Urinary bladder (tissue), 4 donors: ENCODE measurements around the gene RAD23B. TPM values are rescaled to one million over a fixed set of nuclear protein-coding genes. Genes with fewer than 3 reads are reported as not detected.
A peak's percentile ranks its signal among the peaks of the same experiment; 100 is the strongest.

Experiments
- DNase-seq: peaks from one replicate; pipeline ENCODE4 v3.0.0-alpha.2; 2015; ENCODE audit errors: extremely low spot score
- H3K27ac ChIP-seq: one replicate; pipeline ENCODE4 v1.5.1; 2013; ENCODE audit warnings: low read depth, mild to moderate bottlenecking, moderate library complexity
- H3K36me3 ChIP-seq: one replicate; pipeline ENCODE4 v1.6.1; 2013; ENCODE audit warnings: mild to moderate bottlenecking, moderate library complexity; ENCODE audit not compliant: insufficient read depth
- H3K4me1 ChIP-seq: one replicate; pipeline ENCODE4 v1.6.1; 2013; ENCODE audit warnings: mild to moderate bottlenecking, moderate library complexity; ENCODE audit not compliant: insufficient read depth
- H3K4me3 ChIP-seq: one replicate; pipeline ENCODE4 v1.5.1; 2013; ENCODE audit warnings: low read depth, low read length
- WGBS: extraction: QIAGEN DNeasy Blood & Tissue Kit; methylation state at CpG from one replicate; pipeline ENCODE4 v1.1.7; 2013; 5-methylcytosine and 5-hydroxymethylcytosine counted together
- polyA plus RNA-seq: library from polyadenylated mRNA; stranded (reverse); fragments of 200-250 nt; gene quantifications from one replicate; pipeline ENCODE4 v1.2.3, GENCODE V29; 2013
- total RNA-seq: library from RNA; depleted of rRNA; stranded (reverse); fragments of >200 nt; gene quantifications from one replicate; pipeline ENCODE4 v1.2.3, GENCODE V29; 2014
- donor health status: healthy with polysubstance abuse.
- donor health status: healthy.

RAD23B gene
- total and polyA plus RNA-seq, 2 donors = 66.4 to 118 TPM

- DNase-seq = no peak
- Histone ChIP-seq H3K4me3 (no peak overlapping the region), H3K4me1 (no peaks in the 10 kb centered on the region), H3K27ac (no peak overlapping the region), H3K36me3 (no peaks in the 10 kb centered on the region)
- WGBS = 97% methylated on average over 7 of the region's 7 CpGs
Measured at GRCh38 chr9:107338911-107339659, 56.0 kb downstream of the RAD23B start.

- H3K4me3 ChIP-seq = no peak overlapping the region
- no peaks in the 10 kb centered on the region for H3K36me3 ChIP-seq
- peak; percentile 17 for DNase-seq
- no peak overlapping the region for H3K27ac ChIP-seq
- WGBS = 53% methylated on average over 18 of the region's 18 CpGs
- H3K4me1 ChIP-seq = no peaks in the 10 kb centered on the region
Measured at GRCh38 chr9:107340920-107341632, 58.0 kb downstream of the RAD23B start.

GRCh38 chr9:107342476-107343161 is 59.5 kb downstream of the RAD23B start:
- Histone ChIP-seq H3K36me3 (no peaks in the 10 kb centered on the region), H3K4me1 (no peaks in the 10 kb centered on the region), H3K27ac (no peak overlapping the region), H3K4me3 (no peak overlapping the region)
- no peak for DNase-seq
- 92% methylated on average over 6 of the region's 6 CpGs for WGBS

DNA sequence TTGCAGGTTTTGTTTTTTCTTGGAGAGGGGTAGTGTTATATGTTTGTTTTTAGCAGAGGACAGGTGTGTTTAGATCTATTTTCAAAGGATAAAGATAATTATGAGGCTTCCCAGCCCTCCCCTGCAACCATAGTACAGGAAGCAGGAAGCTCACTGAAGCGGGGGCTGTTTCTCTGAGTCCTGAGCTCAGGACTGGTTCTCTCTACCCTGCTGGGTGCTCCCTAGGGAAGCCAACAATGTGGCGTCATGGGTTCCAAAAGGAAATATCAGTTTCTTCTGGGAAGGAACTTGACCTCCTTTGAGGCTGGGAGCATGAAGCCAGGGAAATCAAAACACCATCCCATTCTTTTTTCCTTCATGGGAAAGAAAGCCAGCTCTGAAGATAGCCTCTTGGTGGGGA is 62.2 kb downstream of the RAD23B start:
- Histone ChIP-seq H3K4me1 (no peaks in the 10 kb centered on the region), H3K4me3 (no peak overlapping the region), H3K36me3 (no peaks in the 10 kb centered on the region), H3K27ac (no peak overlapping the region)
- 48% methylated on average over 2 of the region's 2 CpGs for WGBS
- DNase-seq = no peak

- WGBS = 48% methylated on average over 4 of the region's 4 CpGs
- no peak for DNase-seq
- H3K4me1 ChIP-seq = no peaks in the 10 kb centered on the region
- no peak overlapping the region for H3K4me3 ChIP-seq
- no peak overlapping the region for H3K27ac ChIP-seq
- no peaks in the 10 kb centered on the region for H3K36me3 ChIP-seq
Measured at GRCh38 chr9:107348836-107349235, 65.8 kb downstream of the RAD23B start.

DNA sequence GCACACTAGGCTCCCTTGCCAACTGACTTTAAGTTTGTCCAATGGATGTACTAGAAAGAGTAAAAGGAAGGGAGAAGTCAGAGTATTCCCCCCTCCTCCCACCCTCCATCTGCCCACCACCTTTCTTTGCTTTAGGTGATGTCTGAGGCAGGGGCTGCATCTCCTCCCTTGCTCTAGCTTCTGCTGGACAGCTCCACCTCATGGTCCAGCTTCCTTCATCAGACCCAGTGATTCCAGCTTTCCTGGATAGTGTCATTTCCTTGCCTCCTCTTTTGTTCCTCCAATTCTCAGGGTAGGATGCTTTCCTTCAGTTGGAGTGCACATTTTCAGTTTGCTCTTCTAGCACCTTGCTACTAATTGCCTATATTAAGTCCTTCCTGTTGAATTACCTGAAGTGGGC is 67.4 kb downstream of the RAD23B start:
- Histone ChIP-seq H3K4me3 (no peak overlapping the region), H3K27ac (no peak overlapping the region), H3K36me3 (no peaks in the 10 kb centered on the region), H3K4me1 (no peaks in the 10 kb centered on the region)
- DNase-seq = no peak

DNA sequence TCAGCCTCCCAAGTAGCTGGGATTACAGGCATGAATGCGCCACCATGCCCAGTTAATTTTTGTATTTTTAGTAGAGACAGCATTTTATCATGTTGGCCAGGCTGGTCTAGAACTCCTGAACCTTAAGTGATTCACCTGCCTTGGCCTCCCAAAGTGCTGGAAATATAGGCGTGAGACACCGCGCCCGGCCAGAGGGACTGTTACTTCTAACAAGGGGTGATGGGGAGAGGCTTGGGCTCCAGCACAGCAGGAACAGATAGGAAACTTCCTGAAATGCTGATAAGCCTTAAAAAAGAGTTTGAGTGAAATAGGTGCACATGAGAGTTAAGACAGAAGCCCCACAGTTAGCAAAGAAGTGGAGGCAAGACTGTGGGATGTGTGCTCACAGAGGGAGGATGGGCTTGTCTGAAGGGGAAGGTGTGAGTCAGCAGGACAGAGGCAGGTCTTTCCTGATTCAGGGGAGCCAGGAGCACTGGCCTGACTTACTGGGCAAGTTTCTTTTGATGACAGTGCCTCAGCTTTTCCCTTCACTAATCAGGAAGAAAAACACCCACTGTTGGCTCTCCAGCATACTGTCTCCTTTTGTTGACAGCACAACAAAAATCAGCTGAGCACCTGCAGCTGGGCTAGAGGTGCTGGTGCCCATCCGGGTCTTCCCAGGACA is 68.4 kb downstream of the RAD23B start:
- DNase-seq = no peak
- WGBS = 87% methylated on average over 6 of the region's 6 CpGs
- H3K4me1 ChIP-seq = no peaks in the 10 kb centered on the region
- no peak overlapping the region for H3K27ac ChIP-seq
- no peaks in the 10 kb centered on the region for H3K36me3 ChIP-seq
- no peak overlapping the region for H3K4me3 ChIP-seq

- no peak overlapping the region for H3K4me3 ChIP-seq
- no peak overlapping the region for H3K27ac ChIP-seq
- WGBS = 91% methylated on average over 3 of the region's 3 CpGs
- DNase-seq = no peak
- no peaks in the 10 kb centered on the region for H3K4me1 ChIP-seq
- no peaks in the 10 kb centered on the region for H3K36me3 ChIP-seq
Measured at GRCh38 chr9:107355394-107355793, 72.3 kb downstream of the RAD23B start.

- DNase-seq = no peak
- WGBS = 74% methylated on average over 7 of the region's 7 CpGs
- H3K36me3 ChIP-seq = no peaks in the 10 kb centered on the region
- H3K27ac ChIP-seq = no peak overlapping the region
- peaks cover 2% of the 10 kb centered on the region for H3K4me1 ChIP-seq
- no peak overlapping the region for H3K4me3 ChIP-seq
Measured at GRCh38 chr9:107358986-107359385, 75.9 kb downstream of the RAD23B start.

DNA sequence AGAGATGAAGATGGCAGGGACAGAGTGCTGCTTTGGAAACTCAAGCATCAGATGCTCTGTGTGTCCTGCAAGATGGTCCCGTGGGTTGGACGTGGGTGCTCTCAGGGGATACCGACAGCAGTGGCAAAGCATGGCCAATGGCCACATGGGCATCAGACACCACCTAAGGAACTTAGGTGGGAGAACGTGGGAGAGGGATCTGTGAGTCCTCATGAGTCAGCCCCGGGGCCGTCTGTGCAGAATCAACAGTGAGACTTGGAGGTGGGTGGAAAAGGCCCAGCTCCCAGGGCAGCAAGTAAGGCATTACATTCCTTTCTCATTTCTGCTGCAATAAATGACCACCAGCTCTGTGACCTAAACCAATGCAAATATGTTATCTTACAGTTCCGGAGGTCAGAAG is 77.0 kb downstream of the RAD23B start:
- Histone ChIP-seq H3K4me3 (no peak overlapping the region), H3K27ac (no peak overlapping the region), H3K4me1 (peaks cover 2% of the 10 kb centered on the region), H3K36me3 (no peaks in the 10 kb centered on the region)
- 79% methylated on average over 7 of the region's 7 CpGs for WGBS
- DNase-seq = no peak

DNA sequence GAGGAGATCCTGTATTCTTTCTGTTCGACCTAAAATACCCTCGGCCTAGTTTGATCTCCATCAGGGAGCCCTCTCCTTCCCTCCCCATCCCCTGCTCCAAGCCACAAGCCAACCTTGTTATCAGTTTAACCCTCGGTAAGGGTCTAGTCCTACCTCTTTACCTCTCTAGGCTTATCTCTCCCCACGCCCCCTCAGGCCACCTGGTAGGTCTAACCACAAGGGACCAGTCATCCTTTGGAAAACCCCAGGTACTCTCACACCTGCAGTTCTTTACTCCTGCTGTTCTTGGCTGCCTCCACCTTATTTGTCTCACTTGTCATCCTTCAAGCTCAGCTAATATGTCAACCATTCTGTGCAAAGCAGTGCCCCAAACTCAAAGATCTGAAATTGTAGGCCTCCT is 78.7 kb downstream of the RAD23B start:
- peaks cover 2% of the 10 kb centered on the region for H3K4me1 ChIP-seq
- no peak overlapping the region for H3K27ac ChIP-seq
- no peak overlapping the region for H3K4me3 ChIP-seq
- H3K36me3 ChIP-seq = no peaks in the 10 kb centered on the region
- DNase-seq = no peak
- WGBS = 93% methylated on average over 4 of the region's 4 CpGs

DNA sequence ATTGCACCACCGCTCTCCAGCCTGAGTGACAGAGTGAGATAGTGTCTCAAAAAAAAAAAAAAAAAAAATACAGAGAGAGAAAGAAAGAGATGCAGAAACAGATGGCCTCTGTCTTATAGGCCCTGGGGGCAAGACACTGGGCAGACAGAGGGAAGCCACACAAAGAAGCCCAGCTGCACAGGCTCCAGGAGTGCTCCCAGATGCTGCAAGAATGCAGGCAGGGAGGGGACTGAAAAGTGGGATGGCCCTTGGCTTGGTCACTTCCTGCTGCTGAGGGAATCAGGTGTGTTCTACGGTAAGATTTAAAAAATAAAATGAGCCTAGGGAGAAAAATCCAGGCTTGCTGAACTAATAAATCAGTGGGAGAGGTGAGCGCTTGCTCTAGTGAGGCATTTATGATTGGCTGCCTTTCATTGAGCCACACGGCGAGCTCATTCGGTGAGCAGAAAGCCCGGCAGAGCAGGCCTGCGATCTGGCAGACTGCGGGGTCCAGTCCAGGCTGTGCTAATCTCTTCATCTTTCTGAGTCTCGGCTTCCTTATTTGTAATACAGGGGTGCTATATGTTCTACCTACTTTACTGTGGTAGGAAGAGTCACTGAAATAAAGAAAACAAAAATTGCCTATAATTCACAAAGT is 80.6 kb downstream of the RAD23B start:
- Histone ChIP-seq H3K4me1 (peaks cover 2% of the 10 kb centered on the region), H3K27ac (no peak overlapping the region), H3K36me3 (no peaks in the 10 kb centered on the region), H3K4me3 (no peak overlapping the region)
- DNase-seq = no peak
- 62% methylated on average over 10 of the region's 10 CpGs for WGBS

- peaks cover 2% of the 10 kb centered on the region for H3K4me1 ChIP-seq
- WGBS = 79% methylated on average over 7 of the region's 7 CpGs
- DNase-seq = no peak
- H3K27ac ChIP-seq = no peak overlapping the region
- H3K4me3 ChIP-seq = no peak overlapping the region
- H3K36me3 ChIP-seq = no peaks in the 10 kb centered on the region
Measured at GRCh38 chr9:107367727-107368502, 84.8 kb downstream of the RAD23B start.
